ENCODE measurements around the gene NHP2.
"Not testable (repeated sequence)": the region's sequence is repeated elsewhere in the genome, so short reads cannot be mapped to it uniquely, and the experiment has no call there.

GRCh38 chr5:178198151-178198550, 44.5 kb upstream of the NHP2 start:
- TF ChIP-seq CTCF (conservative IDR thresholded peaks at IDR 0.05; ENCODE audit: low read depth, low read length); EZH2 (IDR thresholded peaks at IDR 0.05; ENCODE audit: borderline replicate concordance, low read depth, low read length, poor library complexity, severe bottlenecking): not testable (repeated sequence)

Measured in A673 (cell line).